Stimulated activated CD4-positive, alpha-beta T cell treated with anti-CD3 and anti-CD28 coated beads, Interleukin-12 subunit alpha, Interleukin-12 subunit beta, amount 100 ng/mL, for 4 hours (primary cell): ENCODE results near the gene MRPL3.
"Not testable (repeated sequence)": the region's sequence is repeated elsewhere in the genome, so short reads cannot be mapped to it uniquely, and the experiment has no call there.

Experiments used
- DNase-seq: peaks from one replicate; pipeline ENCODE4 v3.0.0-alpha.2; 2020

The MRPL3 gene

DNA sequence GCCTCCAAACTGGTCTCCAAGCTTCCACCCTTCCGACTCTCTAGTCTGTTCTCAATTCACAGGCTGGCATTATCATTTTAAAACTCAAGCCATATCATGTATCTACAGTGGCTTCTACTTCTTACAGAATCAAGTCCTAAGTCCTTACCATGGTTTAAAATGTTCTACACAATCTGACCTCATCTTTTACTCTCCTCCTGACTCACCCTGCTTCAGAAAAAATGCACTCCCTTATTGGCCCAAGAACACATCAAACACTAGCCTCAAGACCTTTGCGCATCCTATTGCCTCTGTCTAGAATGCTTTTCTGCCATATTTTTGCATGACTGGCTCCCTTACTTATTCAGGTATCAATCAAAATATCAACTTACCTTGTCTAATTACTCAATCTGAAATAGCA lies 11.0 kb downstream of the MRPL3 start:
- no peak for DNase-seq

GRCh38 chr3:131491084-131491483 lies 11.7 kb downstream of the MRPL3 start:
- DNase-seq, result no peak

- not testable (repeated sequence) for DNase-seq
Observed at GRCh38 chr3:131486545-131486944, 16.2 kb downstream of the MRPL3 start.

DNA sequence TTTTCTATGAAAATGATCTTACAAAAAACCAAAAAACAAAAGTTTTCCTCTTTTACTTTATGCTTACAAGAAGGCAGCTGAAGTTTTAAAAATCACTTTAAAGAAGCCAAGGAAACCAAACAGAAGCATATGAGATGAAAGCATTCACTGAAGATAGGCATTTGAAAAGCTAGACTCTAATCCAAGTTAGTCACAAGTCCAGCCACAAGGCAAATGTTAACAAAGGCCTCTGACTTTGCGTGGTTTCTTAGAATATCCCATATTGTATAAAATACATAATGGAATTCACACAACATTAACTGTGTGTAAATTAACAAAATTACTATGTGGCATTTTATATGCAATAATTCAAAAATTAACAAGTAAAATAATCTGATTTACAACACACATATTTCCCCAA lies 17.7 kb downstream of the MRPL3 start:
- DNase-seq, result no peak

GRCh38 chr3:131484496-131485111 lies 18.2 kb downstream of the MRPL3 start:
- DNase-seq, result no peak

GRCh38 chr3:131480116-131480515 lies 22.7 kb downstream of the MRPL3 start:
- DNase-seq, result no peak

GRCh38 chr3:131477813-131478212 lies 25.0 kb downstream of the MRPL3 start:
- no peak for DNase-seq

DNA sequence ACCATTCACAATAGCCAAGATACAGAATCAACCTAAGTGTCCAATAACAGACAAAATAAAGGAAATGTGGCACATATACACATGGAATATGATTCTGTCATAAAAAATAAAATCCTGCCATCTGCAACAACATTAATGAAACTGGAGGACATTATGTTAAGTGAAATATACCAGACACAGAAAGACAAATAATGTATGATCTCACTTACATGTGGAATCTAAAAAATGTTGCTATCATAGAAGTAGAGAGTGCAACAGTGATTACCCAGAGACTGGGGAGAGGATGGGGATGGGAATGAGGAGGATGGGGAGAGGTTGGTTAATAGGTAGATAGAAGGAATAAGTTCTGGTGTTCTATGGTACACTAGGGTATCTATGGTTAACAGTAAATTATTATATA lies 28.7 kb downstream of the MRPL3 start:
- DNase-seq, result no peak

- no peak for DNase-seq
Observed at GRCh38 chr3:131470377-131470776, 32.4 kb downstream of the MRPL3 start.

DNA sequence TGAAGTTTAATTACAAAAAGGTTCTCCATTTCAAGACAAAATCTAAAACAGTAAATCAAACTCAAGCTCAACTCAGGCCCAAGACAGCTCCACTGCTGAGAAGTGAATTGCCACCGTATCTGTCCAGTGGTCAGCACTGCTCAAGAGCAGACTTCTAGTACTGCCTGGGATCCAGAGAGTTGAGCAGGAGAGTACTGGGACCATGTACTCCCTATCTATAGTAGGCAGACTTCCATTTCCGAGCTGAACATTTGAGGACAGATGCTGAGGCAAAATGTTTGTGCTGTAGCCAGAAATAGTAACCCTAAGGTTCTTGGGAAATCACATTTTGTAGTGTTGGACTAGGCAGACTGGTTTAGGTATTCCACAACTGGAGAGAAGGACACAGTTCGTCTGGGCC lies 44.1 kb downstream of the MRPL3 start:
- DNase-seq, result no peak

DNA sequence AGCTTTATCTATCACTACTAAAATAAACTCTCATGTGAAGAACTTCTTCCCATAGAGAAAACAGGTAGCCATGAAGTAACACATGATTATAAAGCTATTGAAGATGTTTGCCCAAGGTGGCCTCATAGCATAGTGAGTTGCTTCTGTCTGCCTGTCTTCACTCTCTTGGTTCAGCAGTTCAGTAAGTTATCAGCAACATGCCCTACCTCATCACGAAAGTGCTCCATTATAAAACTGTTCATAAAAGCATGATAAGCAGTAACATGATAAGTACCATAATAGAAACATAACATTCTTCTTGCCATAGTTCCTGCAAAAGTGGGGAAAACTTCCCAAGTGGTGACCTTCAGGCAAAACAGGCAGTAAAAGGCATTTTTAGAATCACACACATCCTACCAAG lies 45.6 kb downstream of the MRPL3 start:
- DNase-seq, result no peak

- DNase-seq, result no peak
Observed at GRCh38 chr3:131454501-131454900, 48.3 kb downstream of the MRPL3 start.

GRCh38 chr3:131453533-131453932 lies 49.2 kb downstream of the MRPL3 start:
- DNase-seq, result no peak

DNA sequence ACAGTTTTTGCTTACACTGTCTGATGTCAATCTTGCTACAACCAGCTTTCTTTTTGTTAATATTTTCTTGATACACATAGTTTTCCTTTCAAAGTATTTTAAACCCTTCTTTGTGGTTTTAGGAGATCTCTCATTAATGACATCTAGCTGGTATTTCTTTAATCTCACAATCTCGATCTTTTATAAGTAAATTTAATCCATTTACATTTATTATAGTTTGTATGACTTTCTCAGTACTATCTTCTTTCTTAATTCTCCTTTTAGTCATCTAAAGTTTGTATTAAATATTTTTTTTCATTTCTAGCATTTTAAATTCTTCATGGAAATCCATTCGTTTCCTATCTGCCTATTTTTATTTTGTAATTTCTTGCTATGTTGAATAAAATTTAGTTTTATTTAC lies 55.4 kb downstream of the MRPL3 start:
- no peak for DNase-seq

GRCh38 chr3:131444180-131444579 lies 58.6 kb downstream of the MRPL3 start:
- DNase-seq, result no peak

DNA sequence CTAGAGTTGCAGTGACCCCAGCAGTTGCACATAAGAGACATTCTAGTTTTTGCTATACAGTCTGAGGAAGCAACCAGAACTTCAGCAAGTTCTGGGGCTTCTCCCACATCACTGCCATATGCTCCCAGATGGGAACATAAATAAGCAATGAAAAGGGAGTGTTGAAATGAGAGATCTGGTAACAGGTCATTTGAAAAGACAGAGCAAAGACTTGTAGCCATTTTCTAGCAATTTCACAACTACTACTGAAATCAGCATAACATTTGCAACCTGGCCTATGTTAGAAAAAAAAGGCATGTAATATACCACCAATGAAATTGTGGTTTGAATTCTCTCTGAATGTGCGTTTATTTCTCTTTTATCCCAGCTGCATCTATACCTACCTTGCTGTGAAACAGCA lies 63.7 kb downstream of the MRPL3 start:
- no peak for DNase-seq

GRCh38 chr3:131435000-131435399 lies 67.8 kb downstream of the MRPL3 start:
- no peak for DNase-seq

GRCh38 chr3:131432441-131432840 lies 70.3 kb downstream of the MRPL3 start:
- no peak for DNase-seq

DNA sequence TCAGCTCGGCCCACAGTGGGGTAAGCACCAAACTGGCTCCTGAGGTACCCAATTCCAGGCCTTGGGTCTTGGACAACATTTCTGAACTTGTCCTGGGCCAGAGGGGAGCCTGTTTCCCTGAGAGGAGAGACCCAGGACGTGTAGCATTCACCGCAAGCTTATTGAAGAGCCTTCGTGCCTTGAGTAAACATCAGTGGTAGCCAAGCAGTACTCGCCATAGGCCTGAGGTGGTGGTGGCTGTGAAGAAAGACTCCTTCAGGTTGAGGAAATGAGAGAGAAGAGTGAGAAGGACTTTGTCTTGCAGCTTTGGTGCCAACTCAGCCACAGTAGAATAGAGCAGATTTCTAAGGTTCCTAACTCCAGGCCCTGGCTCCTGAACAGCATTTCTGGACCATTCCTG lies 71.0 kb downstream of the MRPL3 start:
- no peak for DNase-seq

DNA sequence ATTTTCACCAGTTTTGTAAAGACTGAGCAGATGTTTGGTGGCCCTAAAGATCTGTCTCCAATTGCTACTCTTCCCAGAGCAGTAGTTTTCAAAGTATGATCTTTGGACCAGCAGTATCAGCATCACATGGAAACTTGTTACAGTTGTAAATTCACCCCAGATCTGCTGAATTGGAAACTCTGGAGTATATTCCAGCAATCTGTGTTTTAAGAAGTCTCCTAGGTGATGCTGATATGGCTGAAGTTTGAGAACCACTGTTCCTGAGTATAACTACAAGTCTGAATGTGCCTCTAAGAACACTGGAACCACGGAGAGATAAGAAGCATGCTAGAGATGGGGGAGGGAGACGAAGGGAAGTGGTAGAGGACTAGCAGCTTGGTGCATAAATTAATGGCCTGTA lies 75.5 kb downstream of the MRPL3 start:
- DNase-seq, result no peak

DNA sequence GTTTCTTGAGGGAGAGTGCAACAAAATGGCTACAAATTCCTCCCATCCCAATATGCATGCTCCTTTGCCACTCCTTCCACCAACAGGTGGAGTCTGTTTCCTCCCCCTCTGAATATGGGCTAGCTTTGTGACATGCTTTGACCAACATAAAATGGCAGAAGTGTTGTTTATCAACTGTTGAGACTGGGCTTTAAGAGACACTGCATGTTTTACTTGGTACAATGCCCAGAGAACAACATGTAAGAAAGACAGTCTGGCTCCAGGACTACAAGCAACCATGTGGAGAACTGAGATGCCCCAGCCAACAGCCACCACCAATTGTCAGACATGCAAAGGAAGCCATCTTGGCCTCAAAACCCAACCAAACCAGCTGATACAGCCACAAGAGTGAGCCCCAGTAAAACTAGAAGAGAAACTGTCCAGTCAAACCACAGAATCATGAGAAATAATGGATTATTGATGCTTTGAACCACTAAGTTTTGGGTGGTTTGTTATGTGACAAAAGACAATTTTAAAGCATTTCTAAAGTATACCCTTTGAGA lies 80.7 kb downstream of the MRPL3 start:
- DNase-seq, result no peak

DNA sequence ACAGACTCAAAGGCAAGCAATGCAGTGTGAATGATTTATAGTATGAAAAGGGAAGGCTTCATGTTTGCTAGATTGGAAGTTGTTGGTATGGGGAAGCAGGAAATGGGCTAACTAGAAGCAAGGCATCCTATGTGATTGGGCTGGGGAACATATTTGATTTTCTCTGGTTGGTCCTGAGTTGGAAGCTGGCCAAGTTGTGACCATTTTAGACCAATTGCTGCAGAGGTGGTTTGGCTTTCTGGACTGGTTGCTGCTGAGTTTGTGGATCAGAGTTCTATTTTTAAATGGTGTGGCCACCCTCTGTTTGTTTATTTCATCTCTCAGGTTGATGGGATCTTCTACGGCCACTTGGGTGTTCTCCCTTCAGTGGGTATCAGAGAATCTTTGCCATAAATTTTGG lies 81.5 kb downstream of the MRPL3 start:
- DNase-seq, result no peak

DNA sequence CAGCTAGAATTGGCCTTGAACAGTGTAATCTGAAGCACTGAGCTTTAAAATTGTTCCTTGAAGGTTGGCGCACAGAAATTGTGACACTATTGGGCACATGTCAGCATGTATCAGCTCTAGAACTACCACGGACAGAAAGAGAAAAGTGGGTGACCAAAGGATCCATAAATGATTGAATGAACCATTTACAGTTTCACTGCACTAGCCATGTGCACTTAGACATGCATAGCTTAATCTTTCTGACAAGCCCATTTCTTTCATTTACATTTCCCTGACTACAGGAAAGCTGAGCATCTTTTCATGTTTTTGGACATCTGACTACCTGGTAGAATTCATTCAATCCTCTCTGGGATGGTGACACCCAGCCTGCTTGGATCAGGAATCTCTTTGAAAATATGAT lies 85.0 kb downstream of the MRPL3 start:
- DNase-seq, result no peak
